Measurements from ENCODE around the gene ACBD6.

Gene ACBD6

GRCh38 chr1:180239145-180240096 lies 263.0 kb downstream of the ACBD6 start:
- H3K27me3 ChIP-seq (replicated peaks; ENCODE audit: control insufficient read depth, insufficient read depth, low read length, poor library complexity, severe bottlenecking), result peaks cover 36% of the 10 kb centered on the region
- no peaks in the 10 kb centered on the region for H3K36me3 ChIP-seq (ENCODE audit: control insufficient read depth, insufficient read depth, low read length)
- no peak overlapping the region for H3K27ac ChIP-seq (ENCODE audit: insufficient read depth, low read length, poor library complexity, severe bottlenecking)
- H3K4me3 ChIP-seq (ENCODE audit: insufficient read depth, low read depth, low read length, poor library complexity, severe bottlenecking), result no peak overlapping the region
- DNase-seq, result no peak
- no peaks in the 10 kb centered on the region for H3K9me3 ChIP-seq (ENCODE audit: control insufficient read depth, low read length)
- peaks cover 13% of the 10 kb centered on the region for H3K4me1 ChIP-seq (ENCODE audit: control insufficient read depth, insufficient read depth, low read length, poor library complexity, severe bottlenecking)

- Histone ChIP-seq H3K4me3 (ENCODE audit: insufficient read depth, low read depth, low read length, poor library complexity, severe bottlenecking) (no peak overlapping the region), H3K27ac (ENCODE audit: insufficient read depth, low read length, poor library complexity, severe bottlenecking) (no peak overlapping the region), H3K27me3 (replicated peaks; ENCODE audit: control insufficient read depth, insufficient read depth, low read length, poor library complexity, severe bottlenecking) (peaks cover 40% of the 10 kb centered on the region), H3K36me3 (ENCODE audit: control insufficient read depth, insufficient read depth, low read length) (no peaks in the 10 kb centered on the region), H3K4me1 (ENCODE audit: control insufficient read depth, insufficient read depth, low read length, poor library complexity, severe bottlenecking) (peaks cover 15% of the 10 kb centered on the region), H3K9me3 (ENCODE audit: control insufficient read depth, low read length) (no peaks in the 10 kb centered on the region)
- no peak for DNase-seq
Measured at GRCh38 chr1:180238675-180239074, 263.7 kb downstream of the ACBD6 start.
